ENCODE measurements around the gene PLA2G12A. TPM values are rescaled to one million over a fixed set of nuclear protein-coding genes. Genes with fewer than 3 reads are reported as not detected.

The PLA2G12A gene
- total and polyA plus RNA-seq, 2 of the 8 experiments (the other 6 are each of a cell fraction or from before 2014, with no cell fraction given), result 26.6 to 47.2 TPM

DNA sequence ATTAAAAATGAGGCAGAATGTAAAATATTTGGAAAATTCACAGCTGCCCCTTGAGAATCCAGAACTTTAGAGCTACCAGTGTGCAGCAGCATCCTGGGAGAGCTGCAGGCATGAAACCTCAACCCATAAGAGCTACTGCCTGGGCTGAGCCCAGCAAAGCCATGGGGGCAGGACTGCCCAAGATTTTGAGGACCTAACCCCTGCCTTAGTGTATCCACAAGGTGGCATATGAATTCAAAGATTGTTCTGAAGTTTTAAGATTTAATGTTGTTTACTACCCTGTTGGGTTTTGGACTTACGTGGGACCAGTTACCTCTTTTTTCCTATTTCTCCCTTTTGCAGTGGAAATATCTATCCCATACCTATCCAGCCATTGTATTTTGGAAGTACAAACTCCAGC lies 53.0 kb downstream of the PLA2G12A start (continued):
- TF ChIP-seq, protein P1, sequence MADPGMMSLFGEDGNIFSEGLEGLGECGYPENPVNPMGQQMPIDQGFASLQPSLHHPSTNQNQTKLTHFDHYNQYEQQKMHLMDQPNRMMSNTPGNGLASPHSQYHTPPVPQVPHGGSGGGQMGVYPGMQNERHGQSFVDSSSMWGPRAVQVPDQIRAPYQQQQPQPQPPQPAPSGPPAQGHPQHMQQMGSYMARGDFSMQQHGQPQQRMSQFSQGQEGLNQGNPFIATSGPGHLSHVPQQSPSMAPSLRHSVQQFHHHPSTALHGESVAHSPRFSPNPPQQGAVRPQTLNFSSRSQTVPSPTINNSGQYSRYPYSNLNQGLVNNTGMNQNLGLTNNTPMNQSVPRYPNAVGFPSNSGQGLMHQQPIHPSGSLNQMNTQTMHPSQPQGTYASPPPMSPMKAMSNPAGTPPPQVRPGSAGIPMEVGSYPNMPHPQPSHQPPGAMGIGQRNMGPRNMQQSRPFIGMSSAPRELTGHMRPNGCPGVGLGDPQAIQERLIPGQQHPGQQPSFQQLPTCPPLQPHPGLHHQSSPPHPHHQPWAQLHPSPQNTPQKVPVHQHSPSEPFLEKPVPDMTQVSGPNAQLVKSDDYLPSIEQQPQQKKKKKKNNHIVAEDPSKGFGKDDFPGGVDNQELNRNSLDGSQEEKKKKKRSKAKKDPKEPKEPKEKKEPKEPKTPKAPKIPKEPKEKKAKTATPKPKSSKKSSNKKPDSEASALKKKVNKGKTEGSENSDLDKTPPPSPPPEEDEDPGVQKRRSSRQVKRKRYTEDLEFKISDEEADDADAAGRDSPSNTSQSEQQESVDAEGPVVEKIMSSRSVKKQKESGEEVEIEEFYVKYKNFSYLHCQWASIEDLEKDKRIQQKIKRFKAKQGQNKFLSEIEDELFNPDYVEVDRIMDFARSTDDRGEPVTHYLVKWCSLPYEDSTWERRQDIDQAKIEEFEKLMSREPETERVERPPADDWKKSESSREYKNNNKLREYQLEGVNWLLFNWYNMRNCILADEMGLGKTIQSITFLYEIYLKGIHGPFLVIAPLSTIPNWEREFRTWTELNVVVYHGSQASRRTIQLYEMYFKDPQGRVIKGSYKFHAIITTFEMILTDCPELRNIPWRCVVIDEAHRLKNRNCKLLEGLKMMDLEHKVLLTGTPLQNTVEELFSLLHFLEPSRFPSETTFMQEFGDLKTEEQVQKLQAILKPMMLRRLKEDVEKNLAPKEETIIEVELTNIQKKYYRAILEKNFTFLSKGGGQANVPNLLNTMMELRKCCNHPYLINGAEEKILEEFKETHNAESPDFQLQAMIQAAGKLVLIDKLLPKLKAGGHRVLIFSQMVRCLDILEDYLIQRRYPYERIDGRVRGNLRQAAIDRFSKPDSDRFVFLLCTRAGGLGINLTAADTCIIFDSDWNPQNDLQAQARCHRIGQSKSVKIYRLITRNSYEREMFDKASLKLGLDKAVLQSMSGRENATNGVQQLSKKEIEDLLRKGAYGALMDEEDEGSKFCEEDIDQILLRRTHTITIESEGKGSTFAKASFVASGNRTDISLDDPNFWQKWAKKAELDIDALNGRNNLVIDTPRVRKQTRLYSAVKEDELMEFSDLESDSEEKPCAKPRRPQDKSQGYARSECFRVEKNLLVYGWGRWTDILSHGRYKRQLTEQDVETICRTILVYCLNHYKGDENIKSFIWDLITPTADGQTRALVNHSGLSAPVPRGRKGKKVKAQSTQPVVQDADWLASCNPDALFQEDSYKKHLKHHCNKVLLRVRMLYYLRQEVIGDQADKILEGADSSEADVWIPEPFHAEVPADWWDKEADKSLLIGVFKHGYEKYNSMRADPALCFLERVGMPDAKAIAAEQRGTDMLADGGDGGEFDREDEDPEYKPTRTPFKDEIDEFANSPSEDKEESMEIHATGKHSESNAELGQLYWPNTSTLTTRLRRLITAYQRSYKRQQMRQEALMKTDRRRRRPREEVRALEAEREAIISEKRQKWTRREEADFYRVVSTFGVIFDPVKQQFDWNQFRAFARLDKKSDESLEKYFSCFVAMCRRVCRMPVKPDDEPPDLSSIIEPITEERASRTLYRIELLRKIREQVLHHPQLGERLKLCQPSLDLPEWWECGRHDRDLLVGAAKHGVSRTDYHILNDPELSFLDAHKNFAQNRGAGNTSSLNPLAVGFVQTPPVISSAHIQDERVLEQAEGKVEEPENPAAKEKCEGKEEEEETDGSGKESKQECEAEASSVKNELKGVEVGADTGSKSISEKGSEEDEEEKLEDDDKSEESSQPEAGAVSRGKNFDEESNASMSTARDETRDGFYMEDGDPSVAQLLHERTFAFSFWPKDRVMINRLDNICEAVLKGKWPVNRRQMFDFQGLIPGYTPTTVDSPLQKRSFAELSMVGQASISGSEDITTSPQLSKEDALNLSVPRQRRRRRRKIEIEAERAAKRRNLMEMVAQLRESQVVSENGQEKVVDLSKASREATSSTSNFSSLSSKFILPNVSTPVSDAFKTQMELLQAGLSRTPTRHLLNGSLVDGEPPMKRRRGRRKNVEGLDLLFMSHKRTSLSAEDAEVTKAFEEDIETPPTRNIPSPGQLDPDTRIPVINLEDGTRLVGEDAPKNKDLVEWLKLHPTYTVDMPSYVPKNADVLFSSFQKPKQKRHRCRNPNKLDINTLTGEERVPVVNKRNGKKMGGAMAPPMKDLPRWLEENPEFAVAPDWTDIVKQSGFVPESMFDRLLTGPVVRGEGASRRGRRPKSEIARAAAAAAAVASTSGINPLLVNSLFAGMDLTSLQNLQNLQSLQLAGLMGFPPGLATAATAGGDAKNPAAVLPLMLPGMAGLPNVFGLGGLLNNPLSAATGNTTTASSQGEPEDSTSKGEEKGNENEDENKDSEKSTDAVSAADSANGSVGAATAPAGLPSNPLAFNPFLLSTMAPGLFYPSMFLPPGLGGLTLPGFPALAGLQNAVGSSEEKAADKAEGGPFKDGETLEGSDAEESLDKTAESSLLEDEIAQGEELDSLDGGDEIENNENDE (IDR thresholded peaks at IDR 0.05; ENCODE audit: insufficient replicate concordance, low read length), result no peak
- TF ChIP-seq MAFK (IDR thresholded peaks at IDR 0.05; ENCODE audit: low read depth, low read length), result no peak
